ENCODE data around the gene HOXA5.

GRCh38 chr7:27113991-27114769 is 29.3 kb downstream of the HOXA5 start:
- TF ChIP-seq ZNF70 (CRISPR knock-in tag; IDR thresholded peaks at IDR 0.05) (no peak), ZFP30 (CRISPR knock-in tag; IDR thresholded peaks at IDR 0.05) (no peak)
